Muscle of back (tissue), 11 donors: Measurements from ENCODE around the gene KRTAP4-3. TPM values are rescaled to one million over a fixed set of nuclear protein-coding genes. Genes with fewer than 3 reads are reported as not detected.
"Not testable (repeated sequence)": the region's sequence is repeated elsewhere in the genome, so short reads cannot be mapped to it uniquely, and the experiment has no call there.

ENCODE experiments used
- DNase-seq, 3 donors: peaks; one replicate each; pipeline versions ENCODE4 v3.0.0 to v3.0.0-alpha.2; 2013
- polyA plus RNA-seq, 10 donors: library from polyadenylated mRNA; unstranded; fragments of 120-200 nt; gene quantifications; one replicate each; pipeline ENCODE4 v1.2.1, GENCODE V29; 2013; ENCODE audit not compliant: insufficient read length in 10 of 10

KRTAP4-3 gene
- polyA plus RNA-seq, 10 donors = not detected

- DNase-seq = peak in 1 of 3 donors; percentile 11
These were observed 14.2 kb downstream of the KRTAP4-3 start for GRCh38 chr17:41153856-41154255.

GRCh38 chr17:41151525-41151924 lies 16.5 kb downstream of the KRTAP4-3 start:
- no peak for DNase-seq

DNA sequence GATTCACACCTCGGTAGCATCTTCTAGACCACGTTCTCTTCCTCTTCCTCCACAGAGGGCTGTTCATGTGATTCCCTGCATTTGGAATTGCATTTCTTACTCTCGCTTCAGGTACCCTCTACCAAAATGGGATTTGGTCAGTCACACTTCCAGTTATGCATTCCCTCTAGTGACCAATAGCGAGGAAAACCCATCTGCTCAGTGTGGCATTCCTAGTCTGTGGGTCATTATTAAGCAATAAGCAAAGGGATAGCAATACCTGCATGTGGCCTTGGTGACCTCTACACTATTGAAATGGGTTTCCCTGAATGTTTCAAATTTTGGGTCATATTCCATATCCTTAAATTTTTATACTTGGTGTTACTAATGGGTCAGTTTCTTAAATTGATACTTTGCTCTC lies 18.0 kb downstream of the KRTAP4-3 start:
- DNase-seq = no peak

DNA sequence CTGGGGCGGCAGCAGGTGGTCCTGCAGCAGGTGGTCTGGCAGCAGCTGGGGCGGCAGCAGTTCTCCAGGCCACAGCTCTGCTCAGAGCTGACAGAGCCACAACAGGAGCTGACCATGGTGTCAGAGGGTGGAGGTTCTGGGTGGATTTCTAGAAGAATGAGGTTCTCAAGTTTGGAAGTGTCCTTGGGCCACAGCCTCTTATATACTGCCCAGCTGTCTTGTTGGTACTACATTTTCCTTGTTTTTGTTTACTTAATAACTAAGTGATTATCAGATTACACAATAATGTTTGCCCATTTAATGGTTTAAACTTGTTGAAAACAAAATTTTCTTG lies 18.4 kb downstream of the KRTAP4-3 start, which contains the start of gene KRTAP4-5:
Gene KRTAP4-5 (minus strand): TSS at position 174 of the 334 bp plus-strand sequence. CDS start 58 bp downstream, at position 116.
- DNase-seq = no peak

DNA sequence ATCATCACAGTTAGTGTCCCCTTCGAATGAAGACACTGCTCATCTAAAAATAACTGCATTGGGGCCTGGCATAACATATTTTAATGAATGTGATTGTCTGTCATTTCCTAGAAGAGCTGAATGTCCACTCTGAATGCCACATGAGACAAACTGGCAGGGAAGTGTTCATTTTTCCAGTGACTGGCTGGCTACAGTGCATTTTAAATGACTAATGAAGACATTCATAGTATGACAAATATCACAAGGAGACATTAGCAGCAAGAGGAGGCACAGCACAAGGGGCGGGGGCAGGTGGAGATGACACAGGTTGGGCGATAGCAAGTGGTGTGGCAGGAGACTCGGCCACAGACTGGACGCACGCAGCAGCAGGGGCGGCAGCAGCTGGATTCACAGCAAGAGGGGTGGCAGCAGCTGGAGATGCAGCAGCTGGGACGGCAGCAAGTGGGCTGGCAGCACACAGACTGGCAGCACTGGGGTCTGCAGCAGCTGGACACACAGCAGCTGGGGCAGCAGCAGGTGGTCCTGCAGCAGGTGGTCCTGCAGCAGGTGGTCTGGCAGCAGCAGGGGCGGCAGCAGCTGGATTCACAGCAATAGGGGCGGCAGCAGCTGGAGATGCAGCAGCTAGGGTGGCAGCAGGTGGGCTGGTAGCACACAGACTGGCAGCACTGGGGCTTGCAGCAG lies 18.9 kb downstream of the KRTAP4-3 start:
- not testable (repeated sequence) for DNase-seq

DNA sequence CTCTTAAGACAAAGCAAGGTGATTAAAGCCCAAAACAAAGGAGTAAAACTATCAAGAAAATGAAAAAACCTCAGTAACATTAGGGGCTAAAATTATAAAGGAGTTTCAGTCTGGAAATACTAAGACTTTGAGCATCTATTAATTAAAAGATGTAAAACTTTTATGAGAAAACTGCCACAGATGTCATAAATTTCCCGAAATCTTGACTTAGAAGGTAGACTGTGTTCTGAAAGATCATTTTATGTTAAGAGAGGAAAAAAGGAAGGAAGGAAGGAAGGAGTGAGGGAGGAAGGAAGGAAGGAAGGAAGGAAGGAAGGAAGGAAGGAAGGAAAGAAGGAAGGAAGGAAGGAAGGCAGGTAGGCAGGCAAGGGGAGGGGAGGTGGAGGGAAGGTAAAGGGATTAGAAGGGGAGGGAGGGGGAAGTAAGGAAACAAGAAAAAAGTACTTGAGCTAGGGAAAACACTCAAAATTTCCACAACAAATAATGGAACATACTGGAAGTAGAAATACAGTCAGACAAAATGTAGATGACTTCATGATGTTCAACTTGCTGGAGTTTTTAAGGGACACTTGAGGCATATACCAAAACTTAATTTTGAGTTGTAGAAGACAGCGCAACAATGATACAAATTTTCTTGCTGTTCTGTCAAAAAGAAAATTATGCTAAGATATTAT lies 20.4 kb downstream of the KRTAP4-3 start:
- no peak for DNase-seq

GRCh38 chr17:41145261-41145660 lies 22.8 kb downstream of the KRTAP4-3 start:
- DNase-seq = no peak

DNA sequence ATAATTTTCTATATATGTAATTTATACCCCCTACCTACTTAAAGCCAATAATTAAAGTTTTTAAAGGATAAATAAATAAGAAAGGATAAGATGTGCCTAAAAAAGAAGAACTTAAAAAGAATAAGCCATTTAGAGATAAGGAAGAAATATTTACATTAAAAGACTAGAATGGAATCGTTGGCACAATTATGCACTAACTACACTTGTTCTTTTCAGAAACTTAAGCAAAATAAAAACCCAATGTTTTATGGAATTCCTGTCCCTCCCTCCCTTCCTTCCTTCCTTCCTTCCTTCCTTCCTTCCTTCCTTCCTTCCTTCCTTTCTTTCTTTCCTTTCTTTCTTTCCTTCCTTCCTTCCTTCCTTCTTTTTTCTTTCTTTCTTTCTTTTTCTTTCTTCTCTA lies 23.2 kb downstream of the KRTAP4-3 start:
- DNase-seq = no peak

DNA sequence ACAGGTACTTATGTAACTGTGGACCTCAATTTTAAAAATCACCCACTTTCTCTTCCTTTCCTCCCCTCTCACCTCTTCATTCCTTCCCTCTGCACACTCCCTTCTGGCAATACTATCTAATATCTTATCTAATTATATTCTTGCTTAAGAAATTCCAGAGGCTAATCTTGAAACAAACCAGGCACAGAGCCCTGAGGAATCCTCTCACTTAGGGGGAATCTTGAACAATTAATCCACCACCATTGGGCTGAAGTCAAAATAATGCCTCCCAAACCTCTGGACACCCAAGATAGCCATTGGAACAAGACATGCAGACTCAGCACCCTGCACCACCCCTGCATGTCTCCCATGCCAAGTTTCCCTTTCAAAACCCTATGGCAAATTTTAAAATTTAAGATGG lies 26.7 kb downstream of the KRTAP4-3 start:
- no peak for DNase-seq

GRCh38 chr17:41140360-41141131 lies 27.5 kb downstream of the KRTAP4-3 start, which contains the start of gene KRTAP4-6:
Gene KRTAP4-6 (minus strand): TSS chr17:41140544. CDS start chr17:41140487, 57 bp downstream.
- peak in 1 of 3 donors; percentile 90 for DNase-seq

DNA sequence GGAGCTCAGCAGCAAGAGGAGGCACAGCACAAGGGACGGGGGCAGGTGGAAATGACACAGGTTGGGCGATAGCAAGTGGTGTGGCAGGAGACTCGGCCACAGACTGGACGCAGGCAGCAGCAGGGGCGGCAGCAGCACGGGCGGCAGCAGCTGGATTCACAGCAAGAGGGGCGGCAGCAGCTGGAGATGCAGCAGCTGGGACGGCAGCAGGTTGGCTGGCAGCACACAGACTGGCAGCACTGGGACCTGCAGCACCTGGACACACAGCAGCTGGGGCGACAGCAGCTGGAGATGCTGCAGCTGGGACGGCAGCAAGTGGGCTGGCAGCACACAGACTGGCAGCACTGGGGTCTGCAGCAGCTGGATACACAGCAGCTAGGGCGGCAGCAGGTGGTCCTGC lies 28.2 kb downstream of the KRTAP4-3 start:
- not testable (repeated sequence) for DNase-seq

DNA sequence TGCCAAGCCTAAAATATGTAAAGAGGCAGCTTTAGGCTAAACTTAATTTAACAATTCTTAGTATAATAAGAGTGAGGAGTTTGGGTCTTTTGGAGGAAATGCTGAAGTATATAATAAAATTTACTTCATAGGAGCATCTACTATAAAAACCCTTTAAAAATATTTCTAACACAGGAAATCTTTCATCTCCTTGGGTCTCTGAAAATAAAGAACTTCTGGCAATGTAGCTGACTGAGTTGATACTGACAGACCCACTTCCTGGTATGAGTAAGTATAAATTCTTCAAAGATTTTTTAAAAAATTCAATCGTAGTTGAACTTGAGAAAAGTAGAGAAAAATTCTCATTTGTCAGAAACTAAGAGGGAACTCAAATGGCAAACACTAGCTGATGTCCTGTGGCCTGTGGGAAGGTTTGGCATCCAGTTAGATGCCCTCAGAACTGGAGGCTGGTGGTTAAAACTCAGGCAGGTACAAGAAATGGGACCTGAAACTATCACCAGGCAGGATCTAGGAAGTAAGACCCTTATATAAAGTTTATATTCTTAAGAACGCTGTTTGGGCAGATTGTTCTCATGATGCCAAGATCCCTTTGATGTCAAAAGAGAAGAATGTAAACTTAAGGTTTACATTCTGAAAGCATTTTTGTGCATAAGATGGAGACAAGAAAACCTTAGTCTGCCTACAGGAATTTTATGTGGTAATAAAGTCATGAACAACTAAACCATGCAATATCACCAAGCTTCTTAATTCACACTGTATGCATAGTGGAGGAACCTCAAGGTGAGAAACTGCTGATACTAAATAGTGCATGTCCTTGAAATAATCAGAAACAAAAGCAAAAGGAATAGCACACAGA lies 33.9 kb downstream of the KRTAP4-3 start:
- DNase-seq = no peak

DNA sequence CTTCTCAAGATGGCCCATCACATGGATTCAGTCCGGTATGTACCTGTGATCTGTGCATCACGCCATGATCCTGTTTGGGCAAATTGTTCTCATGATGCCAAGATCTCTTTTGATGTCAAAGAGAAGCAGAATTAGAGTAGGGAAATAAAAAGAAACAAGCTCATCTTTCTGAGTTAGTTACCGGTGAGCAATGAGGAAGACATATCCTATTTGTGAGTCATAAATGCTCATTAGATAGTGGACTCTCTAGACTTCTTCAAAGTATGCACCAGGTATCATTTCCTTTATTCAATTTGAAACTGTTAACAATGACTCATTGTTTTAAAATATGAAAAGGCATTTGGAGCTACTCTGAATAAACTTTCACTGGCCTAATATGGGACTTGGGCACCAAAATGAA lies 36.0 kb downstream of the KRTAP4-3 start:
- no peak for DNase-seq

DNA sequence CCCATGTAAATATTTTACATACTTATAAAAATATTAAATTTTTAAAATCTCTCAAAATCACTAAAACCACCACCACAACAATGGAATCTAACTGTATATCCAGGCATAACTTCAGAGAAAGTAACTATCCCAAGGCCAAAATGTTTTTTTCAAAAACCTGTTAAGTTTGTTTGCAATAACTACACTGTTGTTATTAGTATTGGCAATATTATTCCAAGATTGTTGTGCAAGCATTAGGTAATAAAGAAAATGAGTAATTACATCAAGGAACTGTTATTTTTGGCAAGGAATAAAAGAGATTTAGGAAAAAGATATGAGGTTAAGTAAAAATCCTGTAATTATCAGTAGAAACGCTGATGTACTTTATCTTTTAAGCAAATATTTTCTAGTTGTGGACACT lies 40.6 kb downstream of the KRTAP4-3 start:
- no peak for DNase-seq

GRCh38 chr17:41126412-41126811 lies 41.6 kb downstream of the KRTAP4-3 start:
- no peak for DNase-seq

DNA sequence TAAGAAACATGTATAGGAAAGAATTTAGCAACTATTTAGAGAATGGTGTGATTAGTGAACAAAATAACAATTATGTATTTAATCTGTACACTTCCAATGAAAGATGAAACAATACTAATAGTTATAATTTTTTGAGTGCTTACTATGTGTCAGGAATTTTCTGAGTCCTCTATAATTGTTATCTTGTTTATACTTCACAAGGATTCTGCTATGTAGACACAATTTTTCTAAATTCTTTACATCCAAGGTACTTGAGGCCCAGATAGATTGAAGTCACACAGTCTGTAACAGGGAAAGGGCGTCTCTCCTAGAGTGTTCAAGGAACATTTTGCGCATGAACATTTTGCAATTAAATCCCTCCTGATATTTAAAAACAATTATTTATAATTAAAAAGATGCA lies 43.0 kb downstream of the KRTAP4-3 start:
- no peak for DNase-seq

DNA sequence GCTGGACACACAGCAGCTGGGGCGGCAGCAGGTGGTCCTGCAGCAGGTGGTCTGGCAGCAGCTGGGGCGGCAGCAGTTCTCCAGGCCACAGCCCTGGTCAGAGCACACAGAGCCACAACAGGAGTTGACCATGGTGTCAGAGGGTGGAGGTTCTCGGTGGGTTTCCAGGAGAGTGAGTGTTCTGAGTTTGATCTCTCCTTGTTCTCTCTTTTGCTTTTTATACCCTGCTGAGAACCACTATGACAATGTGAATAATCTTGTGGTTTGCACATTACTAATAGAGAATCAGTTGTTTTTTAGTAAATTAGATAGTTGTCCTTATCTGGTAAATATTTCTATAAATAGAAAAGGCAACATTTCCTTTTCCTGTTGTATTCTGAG lies 44.0 kb downstream of the KRTAP4-3 start, which contains the start of gene KRTAP4-12:
Gene KRTAP4-12 (minus strand): TSS at position 192 of the 381 bp plus-strand sequence. CDS start 60 bp downstream, at position 132.
- not testable (repeated sequence) for DNase-seq

- DNase-seq = not testable (repeated sequence)
These were observed 44.6 kb downstream of the KRTAP4-3 start for GRCh38 chr17:41123292-41123990.

DNA sequence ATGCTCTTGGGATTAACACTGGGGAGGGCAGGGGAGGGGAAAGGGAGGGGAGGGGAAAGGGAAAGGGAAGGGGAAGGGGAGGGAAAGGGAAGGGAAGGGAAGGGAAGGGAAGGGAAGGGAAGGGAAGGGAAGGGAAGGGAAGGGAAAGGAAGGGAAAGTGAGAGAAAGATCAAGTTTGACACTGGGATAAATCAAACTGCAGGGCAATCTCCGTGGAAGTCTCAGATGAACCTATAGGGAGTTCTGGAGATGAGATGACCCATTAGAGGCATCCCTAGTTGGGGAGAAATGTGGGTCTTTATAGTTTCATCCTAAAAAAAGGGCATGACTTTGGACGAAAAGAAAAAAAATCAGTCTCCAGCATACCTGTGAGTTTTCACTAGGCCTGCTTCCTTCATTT lies 46.3 kb downstream of the KRTAP4-3 start:
- no peak for DNase-seq
